ENCODE data around the gene RUSF1. TPM values are rescaled to one million over a fixed set of nuclear protein-coding genes. Genes with fewer than 3 reads are reported as not detected.

The RUSF1 gene
- polyA plus RNA-seq, 1 of the 3 experiments (the other 2 are of a cell fraction), result 36.5 TPM

DNA sequence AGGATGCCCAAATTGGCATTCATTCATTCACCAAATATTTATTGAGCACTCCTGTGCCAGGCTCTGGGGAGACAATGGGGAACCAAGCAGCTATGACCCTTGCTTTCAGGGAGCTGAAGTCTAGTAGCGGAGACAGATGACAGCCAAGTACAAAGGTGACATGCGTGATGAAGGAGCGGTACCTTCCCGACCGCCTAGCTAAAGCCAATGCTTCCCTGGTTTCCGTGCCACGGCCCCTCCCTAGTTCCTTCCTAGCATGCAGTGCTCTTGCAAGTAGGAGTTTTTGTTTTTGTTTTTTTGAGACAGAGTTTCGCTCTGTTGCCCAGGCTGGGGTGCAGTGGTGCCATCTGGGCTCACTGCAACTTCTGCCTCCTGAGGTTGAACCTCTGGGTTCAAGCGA lies 28.4 kb downstream of the RUSF1 start:
- Histone ChIP-seq H3K9ac (no peak overlapping the region), H3K4me1 (ENCODE audit: control insufficient read depth in 1 of 2, insufficient read depth in 2 of 2, low read depth in 1 of 2, low read length in 1 of 2) (no peaks in the 10 kb centered on the region; a peak in 1 of 4 replicates), H3K27ac (ENCODE audit: low read depth in 2 of 2, low read length in 1 of 2) (no peak overlapping the region), H3K27me3 (ENCODE audit: insufficient read depth) (no peaks in the 10 kb centered on the region), H2AFZ (ENCODE audit: low read depth) (no peak overlapping the region), H4K20me1 (ENCODE audit: insufficient read depth) (peaks cover 16% of the 10 kb centered on the region; the same call in 1 of the 2 replicates), H3K79me2 (ENCODE audit: insufficient read depth) (peaks cover 3% of the 10 kb centered on the region; the same call in 1 of the 2 replicates), H3K9me2 (no peaks in the 10 kb centered on the region), H3K9me3 (no peaks in the 10 kb centered on the region), H3K4me2 (no peak overlapping the region), H3K4me3 (ENCODE audit: low read depth in 2 of 2, low read length in 1 of 2) (no peak overlapping the region), H3F3A (replicated peaks; ENCODE audit: insufficient read depth) (peaks cover 24% of the 10 kb centered on the region), H3K36me3 (replicated peaks in 1 of 2; ENCODE audit: control insufficient read depth in 1 of 2, insufficient read depth in 2 of 2, low read length in 1 of 2) (peaks cover 13 to 19% of the 10 kb centered on the region in 2 experiments)
- no peak for TF ChIP-seq SMC3 (IDR thresholded peaks at IDR 0.05; ENCODE audit: low read depth, low read length)
- no peak for TF ChIP-seq EP300 (IDR thresholded peaks at IDR 0.05; ENCODE audit: borderline replicate concordance in 1 of 2, low read depth in 1 of 2, low read length in 1 of 2)
- no peak for TF ChIP-seq FOXM1 (IDR thresholded peaks at IDR 0.05; ENCODE audit: low read depth)
- no peak for TF ChIP-seq IRF3 (IDR thresholded peaks at IDR 0.05; ENCODE audit: low read depth, low read length)
- TF ChIP-seq NRF1 (IDR thresholded peaks at IDR 0.05; ENCODE audit: low read depth, low read length), result no peak
- TF ChIP-seq TCF12 (IDR thresholded peaks at IDR 0.05), result no peak
- TF ChIP-seq, protein P1, sequence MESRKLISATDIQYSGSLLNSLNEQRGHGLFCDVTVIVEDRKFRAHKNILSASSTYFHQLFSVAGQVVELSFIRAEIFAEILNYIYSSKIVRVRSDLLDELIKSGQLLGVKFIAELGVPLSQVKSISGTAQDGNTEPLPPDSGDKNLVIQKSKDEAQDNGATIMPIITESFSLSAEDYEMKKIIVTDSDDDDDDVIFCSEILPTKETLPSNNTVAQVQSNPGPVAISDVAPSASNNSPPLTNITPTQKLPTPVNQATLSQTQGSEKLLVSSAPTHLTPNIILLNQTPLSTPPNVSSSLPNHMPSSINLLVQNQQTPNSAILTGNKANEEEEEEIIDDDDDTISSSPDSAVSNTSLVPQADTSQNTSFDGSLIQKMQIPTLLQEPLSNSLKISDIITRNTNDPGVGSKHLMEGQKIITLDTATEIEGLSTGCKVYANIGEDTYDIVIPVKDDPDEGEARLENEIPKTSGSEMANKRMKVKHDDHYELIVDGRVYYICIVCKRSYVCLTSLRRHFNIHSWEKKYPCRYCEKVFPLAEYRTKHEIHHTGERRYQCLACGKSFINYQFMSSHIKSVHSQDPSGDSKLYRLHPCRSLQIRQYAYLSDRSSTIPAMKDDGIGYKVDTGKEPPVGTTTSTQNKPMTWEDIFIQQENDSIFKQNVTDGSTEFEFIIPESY (IDR thresholded peaks at IDR 0.05; ENCODE audit: borderline replicate concordance, low read depth), result no peak
- no peak for TF ChIP-seq MEF2A (IDR thresholded peaks at IDR 0.05; ENCODE audit: borderline replicate concordance, low read depth)
- TF ChIP-seq YY1 (IDR thresholded peaks at IDR 0.05; ENCODE audit: low read depth), result no peak
- no peak for TF ChIP-seq USF2 (IDR thresholded peaks at IDR 0.05; ENCODE audit: borderline replicate concordance, low read depth, low read length)
- no peak for TF ChIP-seq TAF1 (IDR thresholded peaks at IDR 0.05; ENCODE audit: borderline replicate concordance, low read depth, low read length)
- TF ChIP-seq JUND (IDR thresholded peaks at IDR 0.05), result no peak
- no peak for TF ChIP-seq TEAD4 (IDR thresholded peaks at IDR 0.05; ENCODE audit: borderline replicate concordance, insufficient read depth)
- no peak for TF ChIP-seq REST (IDR thresholded peaks at IDR 0.05; ENCODE audit: low read depth, low read length)
- no peak for TF ChIP-seq EZH2phosphoT487 (IDR thresholded peaks at IDR 0.05; ENCODE audit: borderline replicate concordance, low read depth)
- TF ChIP-seq RCOR1 (IDR thresholded peaks at IDR 0.05; ENCODE audit: low read length), result no peak
- TF ChIP-seq GATA2 (CRISPR knock-in tag; IDR thresholded peaks at IDR 0.05), result no peak
- TF ChIP-seq RAD21 (IDR thresholded peaks at IDR 0.05; ENCODE audit: low read length), result no peak
- no peak for TF ChIP-seq FOSL2 (IDR thresholded peaks at IDR 0.05; ENCODE audit: borderline replicate concordance, low read depth)
- ChIA-PET CTCF (no interaction called here), POLR2A (interaction anchor here (1.5 kb wide), 2 partner anchors 8 to 28 kb away, joined by 4 to 9 read pairs; partner anchors contain the start of gene RUSF1)
- WGBS (ENCODE audit: low lambda C conversion rate), result 91% methylated on average over 9 of the region's 9 CpGs
- DNase-seq, result no peak
